BLaER1 (cell line): Measurements from ENCODE around the gene SRSF3.
A peak's percentile ranks its signal among the peaks of the same experiment; 100 is the strongest.
"Not testable (repeated sequence)": the region's sequence is repeated elsewhere in the genome, so short reads cannot be mapped to it uniquely, and the experiment has no call there.

Source experiments
- H3K27ac ChIP-seq: shearing (Covaris generic); formaldehyde crosslinking; 2 replicates; pipeline ENCODE4 v1.8.1; 2022
- H3K27me3 ChIP-seq: shearing (Covaris generic); formaldehyde crosslinking; 2 replicates; pipeline ENCODE4 v1.8.1; 2022
- H3K36me3 ChIP-seq: shearing (Covaris generic); formaldehyde crosslinking; 2 replicates; pipeline ENCODE4 v1.8.1; 2022
- H3K4me1 ChIP-seq: shearing (Covaris generic); formaldehyde crosslinking; 2 replicates; pipeline ENCODE4 v1.8.1; 2022
- H3K4me2 ChIP-seq: shearing (Covaris generic); formaldehyde crosslinking; 2 replicates; pipeline ENCODE4 v1.8.1; 2022
- H3K4me3 ChIP-seq: shearing (Covaris generic); formaldehyde crosslinking; 2 replicates; pipeline ENCODE4 v1.8.1; 2022
- H3K9ac ChIP-seq: shearing (Covaris generic); formaldehyde crosslinking; 2 replicates; pipeline ENCODE4 v1.8.1; 2022
- H3K9me3 ChIP-seq: shearing (Covaris generic); formaldehyde crosslinking; 2 replicates; pipeline ENCODE4 v1.8.1; 2022
- H4K20me1 ChIP-seq: shearing (Covaris generic); formaldehyde crosslinking; 2 replicates; pipeline ENCODE4 v1.8.1; 2022
- Cebpa-rat ChIP-seq: shearing (Covaris generic); IDR thresholded peaks from 2 replicates; pipeline ENCODE4 v1.8.1; 2022

The SRSF3 gene

GRCh38 chr6:36603222-36604089 lies 9.3 kb downstream of the SRSF3 start:
- Histone ChIP-seq H3K4me3 (peak overlapping the region; percentile 5; the same call in 1 of the 2 replicates), H3K4me1 (peaks cover 99% of the 10 kb centered on the region), H3K9me3 (no peaks in the 10 kb centered on the region), H3K36me3 (peaks cover 99% of the 10 kb centered on the region), H3K27me3 (no peaks in the 10 kb centered on the region), H3K4me2 (peak overlapping the region; percentile 82), H3K27ac (no peak overlapping the region), H4K20me1 (peaks cover 100% of the 10 kb centered on the region), H3K9ac (no peak overlapping the region)
- no peak for TF ChIP-seq Cebpa-rat

- peak overlapping the region; percentile 82 for H3K4me2 ChIP-seq
- no peaks in the 10 kb centered on the region for H3K9me3 ChIP-seq
- TF ChIP-seq Cebpa-rat = no peak
- H3K36me3 ChIP-seq = peaks cover 99% of the 10 kb centered on the region
- peaks cover 100% of the 10 kb centered on the region for H4K20me1 ChIP-seq
- peaks cover 97% of the 10 kb centered on the region for H3K4me1 ChIP-seq
- H3K27ac ChIP-seq = no peak overlapping the region
- H3K4me3 ChIP-seq = no peak overlapping the region
- 0 out of 2 replicates have a peak overlapping the region, but pooled peaks have one; percentile 25 for H3K9ac ChIP-seq
- no peaks in the 10 kb centered on the region for H3K27me3 ChIP-seq
These were observed 10.2 kb downstream of the SRSF3 start for GRCh38 chr6:36604090-36605060.

GRCh38 chr6:36605143-36605542 lies 11.0 kb downstream of the SRSF3 start:
- H4K20me1 ChIP-seq = peaks cover 100% of the 10 kb centered on the region
- no peaks in the 10 kb centered on the region for H3K27me3 ChIP-seq
- H3K36me3 ChIP-seq = peaks cover 99% of the 10 kb centered on the region
- TF ChIP-seq Cebpa-rat = no peak
- peaks cover 89% of the 10 kb centered on the region for H3K4me1 ChIP-seq
- H3K27ac ChIP-seq = no peak overlapping the region
- H3K4me3 ChIP-seq = no peak overlapping the region
- H3K9ac ChIP-seq = no peak overlapping the region
- no peaks in the 10 kb centered on the region for H3K9me3 ChIP-seq
- H3K4me2 ChIP-seq = peak overlapping the region; percentile 82

GRCh38 chr6:36605560-36606391 lies 11.6 kb downstream of the SRSF3 start:
- H3K4me1 ChIP-seq = peaks cover 83% of the 10 kb centered on the region
- H3K4me3 ChIP-seq = no peak overlapping the region
- peak overlapping the region; percentile 82 for H3K4me2 ChIP-seq
- no peak overlapping the region for H3K9ac ChIP-seq
- peaks cover 99% of the 10 kb centered on the region for H3K36me3 ChIP-seq
- no peaks in the 10 kb centered on the region for H3K9me3 ChIP-seq
- H3K27me3 ChIP-seq = no peaks in the 10 kb centered on the region
- TF ChIP-seq Cebpa-rat = no peak
- no peak overlapping the region for H3K27ac ChIP-seq
- H4K20me1 ChIP-seq = peaks cover 100% of the 10 kb centered on the region

DNA sequence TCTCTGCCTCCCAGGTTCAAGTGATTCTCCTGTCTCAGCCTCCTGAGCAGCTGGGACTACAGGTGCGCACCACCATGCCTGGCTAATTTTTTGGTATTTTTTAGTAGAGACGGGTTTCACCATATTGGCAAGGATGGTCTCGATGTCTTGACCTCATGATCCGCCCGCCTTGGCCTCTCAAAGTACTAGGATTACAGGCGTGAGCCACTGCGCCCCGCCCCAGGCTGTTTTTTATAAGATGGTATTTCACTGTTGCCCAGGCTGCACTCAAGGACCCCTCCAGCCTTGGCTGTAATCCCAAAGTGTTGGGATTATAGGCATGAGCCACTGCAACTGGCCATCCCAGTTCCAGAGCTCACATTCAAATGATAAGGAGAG lies 13.1 kb downstream of the SRSF3 start:
- H3K27ac ChIP-seq = peak overlapping the region; percentile 50
- not testable (repeated sequence) for H3K4me3 ChIP-seq, H3K27me3 ChIP-seq, H3K9ac ChIP-seq, H3K4me2 ChIP-seq, H3K9me3 ChIP-seq
- peaks cover 100% of the 10 kb centered on the region for H4K20me1 ChIP-seq
- peaks cover 71% of the 10 kb centered on the region for H3K4me1 ChIP-seq
- H3K36me3 ChIP-seq = peaks cover 99% of the 10 kb centered on the region

DNA sequence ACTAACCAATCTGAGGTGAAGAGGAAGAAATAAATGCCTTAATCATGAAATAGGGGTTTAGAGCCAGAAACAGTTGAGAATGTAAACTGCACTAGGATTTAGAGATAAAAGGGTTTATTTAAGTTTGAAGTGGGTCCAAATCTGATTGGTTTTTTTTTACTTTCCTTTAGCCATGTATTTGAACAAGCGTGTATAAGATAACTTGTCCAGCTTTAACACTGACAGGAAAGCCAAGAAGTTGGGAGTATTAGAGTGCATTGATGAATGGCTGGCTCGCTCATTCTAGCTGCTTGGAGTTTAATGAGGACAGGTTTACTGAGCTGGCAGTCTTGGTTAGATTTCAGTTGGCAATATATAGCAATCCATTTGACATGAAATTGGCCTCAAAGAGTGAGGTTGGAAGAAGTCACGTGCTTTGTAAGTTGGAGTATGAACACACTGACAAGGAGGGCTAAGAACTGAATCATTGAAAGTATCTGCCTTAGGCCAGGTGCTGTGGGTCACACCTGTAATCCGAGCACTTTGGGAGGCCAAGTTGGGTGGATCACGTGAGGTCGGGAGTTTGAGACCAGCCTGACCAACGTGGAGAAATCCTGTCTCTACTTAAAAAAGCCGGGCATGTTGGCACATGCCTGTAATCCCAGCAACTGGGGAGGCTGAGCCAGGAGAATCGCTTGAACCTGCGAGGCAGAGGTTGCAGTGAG lies 13.7 kb downstream of the SRSF3 start:
- Histone ChIP-seq H3K4me1 (peaks cover 71% of the 10 kb centered on the region), H3K27me3 (no peaks in the 10 kb centered on the region), H3K9me3 (peaks cover 11% of the 10 kb centered on the region), H3K4me2 (no peak overlapping the region), H3K4me3 (no peak overlapping the region), H4K20me1 (peaks cover 100% of the 10 kb centered on the region), H3K36me3 (peaks cover 99% of the 10 kb centered on the region), H3K9ac (no peak overlapping the region), H3K27ac (peak overlapping the region; percentile 50)
- no peak for TF ChIP-seq Cebpa-rat

DNA sequence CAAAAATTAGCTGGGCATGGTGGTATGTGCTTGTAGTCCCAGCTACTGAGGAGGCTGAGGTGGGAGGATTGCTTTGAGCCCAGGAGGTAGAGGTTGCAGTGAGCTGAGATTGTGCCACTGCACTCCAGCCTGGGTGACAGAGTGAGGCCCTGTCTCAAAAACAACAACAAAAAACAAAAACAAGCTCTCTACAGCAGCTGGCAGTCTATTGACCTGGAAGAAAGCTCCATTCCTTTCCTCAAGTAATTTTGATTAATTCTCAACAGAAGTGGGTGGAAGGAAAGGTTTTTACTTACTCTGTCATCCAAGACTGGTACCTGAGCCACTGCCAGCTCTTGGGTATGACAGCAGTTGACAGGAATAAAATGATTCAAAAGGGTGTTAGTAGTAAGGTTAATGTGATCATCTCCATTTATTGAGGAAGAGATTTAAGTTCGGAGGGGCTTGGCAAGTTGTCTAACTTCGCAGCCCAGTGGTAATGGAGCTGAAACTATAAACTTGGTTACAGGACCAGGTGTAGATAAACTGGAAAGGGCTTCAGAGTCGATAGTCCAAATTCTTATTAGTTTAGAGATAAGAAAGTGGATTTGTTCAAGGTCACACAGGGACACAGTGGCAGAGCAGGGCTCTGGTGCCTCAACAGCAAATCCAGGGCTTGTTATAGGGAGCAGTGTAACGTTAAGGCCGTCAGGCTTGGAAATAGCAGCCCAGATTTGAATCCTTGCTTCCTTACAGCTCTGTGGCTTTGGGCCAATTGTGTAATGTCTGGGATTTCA lies 14.8 kb downstream of the SRSF3 start:
- no peaks in the 10 kb centered on the region for H3K27me3 ChIP-seq
- no peak overlapping the region for H3K4me2 ChIP-seq
- no peak overlapping the region for H3K4me3 ChIP-seq
- peaks cover 100% of the 10 kb centered on the region for H4K20me1 ChIP-seq
- no peak for TF ChIP-seq Cebpa-rat
- H3K27ac ChIP-seq = no peak overlapping the region
- peaks cover 94% of the 10 kb centered on the region for H3K36me3 ChIP-seq
- H3K9ac ChIP-seq = no peak overlapping the region
- peaks cover 70% of the 10 kb centered on the region for H3K4me1 ChIP-seq
- peaks cover 13% of the 10 kb centered on the region for H3K9me3 ChIP-seq

GRCh38 chr6:36609582-36609981 lies 15.4 kb downstream of the SRSF3 start:
- H3K27me3 ChIP-seq = no peaks in the 10 kb centered on the region
- H3K4me1 ChIP-seq = peaks cover 69% of the 10 kb centered on the region
- no peak overlapping the region for H3K4me2 ChIP-seq
- peaks cover 100% of the 10 kb centered on the region for H4K20me1 ChIP-seq
- H3K4me3 ChIP-seq = no peak overlapping the region
- no peak overlapping the region for H3K9ac ChIP-seq
- peaks cover 88% of the 10 kb centered on the region for H3K36me3 ChIP-seq
- no peak overlapping the region for H3K27ac ChIP-seq
- H3K9me3 ChIP-seq = peaks cover 13% of the 10 kb centered on the region
- no peak for TF ChIP-seq Cebpa-rat
